Stimulated activated CD4-positive, alpha-beta T cell treated with anti-CD3 and anti-CD28 coated beads, Interleukin-12 subunit alpha, Interleukin-12 subunit beta, amount 100 ng/mL, for 48 hours (primary cell): ENCODE results near the gene SSTR4.
"Not testable (repeated sequence)": the region's sequence is repeated elsewhere in the genome, so short reads cannot be mapped to it uniquely, and the experiment has no call there.

Experiments used
- DNase-seq, 3 donors: peaks; one replicate each; pipeline ENCODE4 v3.0.0-alpha.2; 2020; ENCODE audit warnings: low read depth in 2 of 3, low spot score in 1 of 3

The SSTR4 gene

GRCh38 chr20:23018432-23018831 lies 16.7 kb upstream of the SSTR4 start:
- DNase-seq, result no peak

GRCh38 chr20:23018941-23019340 lies 16.2 kb upstream of the SSTR4 start:
- DNase-seq, result no peak

- no peak for DNase-seq
These were observed 15.7 kb upstream of the SSTR4 start for GRCh38 chr20:23019403-23019802.

GRCh38 chr20:23020230-23021018 lies 14.7 kb upstream of the SSTR4 start:
- DNase-seq, result no peak

- DNase-seq, result no peak
These were observed 13.6 kb upstream of the SSTR4 start for GRCh38 chr20:23021541-23021940.

- DNase-seq, result no peak
These were observed 13.2 kb upstream of the SSTR4 start for GRCh38 chr20:23021951-23022350.

- DNase-seq, result no peak
These were observed 12.3 kb upstream of the SSTR4 start for GRCh38 chr20:23022849-23023248.

- DNase-seq, result no peak
These were observed 11.4 kb upstream of the SSTR4 start for GRCh38 chr20:23023621-23024177.

- no peak for DNase-seq
These were observed 10.4 kb upstream of the SSTR4 start for GRCh38 chr20:23024701-23025100.

- not testable (repeated sequence) for DNase-seq
These were observed 9.6 kb upstream of the SSTR4 start for GRCh38 chr20:23025503-23025902.

GRCh38 chr20:23027721-23028120 lies 7.4 kb upstream of the SSTR4 start:
- DNase-seq, result no peak

- no peak for DNase-seq
These were observed 6.7 kb upstream of the SSTR4 start for GRCh38 chr20:23028392-23028791.

GRCh38 chr20:23029324-23029723 lies 5.8 kb upstream of the SSTR4 start:
- no peak for DNase-seq

GRCh38 chr20:23031346-23031745 lies 3.8 kb upstream of the SSTR4 start:
- no peak for DNase-seq

- no peak for DNase-seq
These were observed 2.9 kb upstream of the SSTR4 start for GRCh38 chr20:23032056-23032749.

- DNase-seq, result no peak
These were observed 2.4 kb upstream of the SSTR4 start for GRCh38 chr20:23032750-23033078.

- DNase-seq, result no peak
These were observed 1.2 kb upstream of the SSTR4 start for GRCh38 chr20:23033918-23034317.

GRCh38 chr20:23035731-23036130 lies 619 bp downstream of the SSTR4 start:
- no peak for DNase-seq

GRCh38 chr20:23036371-23036770 lies 1.3 kb downstream of the SSTR4 start:
- no peak for DNase-seq

GRCh38 chr20:23037017-23037481 lies 1.9 kb downstream of the SSTR4 start:
- no peak for DNase-seq

GRCh38 chr20:23039136-23039875 lies 4.2 kb downstream of the SSTR4 start:
- DNase-seq, result no peak
